ENCODE results near the gene CHI3L1. TPM values are rescaled to one million over a fixed set of nuclear protein-coding genes. Genes with fewer than 3 reads are reported as not detected.

Gene CHI3L1
- polyA plus RNA-seq, 1 of the 3 experiments (the other 2 are of a cell fraction): not detected

DNA sequence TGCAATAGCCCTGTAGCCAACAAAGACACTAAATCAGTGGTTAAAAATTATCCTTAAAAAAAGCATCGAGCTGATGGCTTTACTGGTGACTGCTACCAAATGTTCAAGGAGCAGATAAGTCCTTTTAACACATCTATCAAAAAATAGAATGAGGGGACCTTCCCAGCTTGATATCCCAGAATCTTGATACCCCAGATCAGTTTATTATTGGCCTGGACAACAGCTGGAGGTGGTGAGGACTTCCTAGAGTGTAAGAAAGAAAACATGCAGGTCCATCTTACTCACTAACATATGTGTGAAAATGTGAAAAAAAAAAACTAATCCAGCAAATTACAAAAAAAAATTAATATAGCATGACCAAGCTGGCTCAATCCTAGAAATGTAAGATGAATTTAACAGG lies 21.7 kb upstream of the CHI3L1 start:
- no peaks in the 10 kb centered on the region; a peak in 1 of 4 replicates for H3K4me1 ChIP-seq (ENCODE audit: control insufficient read depth in 1 of 2, insufficient read depth in 2 of 2, low read depth in 1 of 2, low read length in 1 of 2)

More for the DNA sequence above, 21.7 kb upstream of the CHI3L1 start:
- Histone ChIP-seq H3K9me3 (no peaks in the 10 kb centered on the region), H3K4me3 (ENCODE audit: low read depth in 2 of 2, low read length in 1 of 2) (no peak overlapping the region), H3F3A (replicated peaks; ENCODE audit: insufficient read depth) (no peaks in the 10 kb centered on the region), H3K9ac (no peak overlapping the region), H3K4me2 (no peak overlapping the region), H3K27ac (ENCODE audit: low read depth in 2 of 2, low read length in 1 of 2) (no peak overlapping the region), H3K9me2 (no peaks in the 10 kb centered on the region), H4K20me1 (ENCODE audit: insufficient read depth) (no peaks in the 10 kb centered on the region), H2AFZ (ENCODE audit: low read depth) (no peak overlapping the region), H3K36me3 (replicated peaks in 1 of 2; ENCODE audit: control insufficient read depth in 1 of 2, insufficient read depth in 2 of 2, low read length in 1 of 2) (no peaks in the 10 kb centered on the region), H3K79me2 (ENCODE audit: insufficient read depth) (no peaks in the 10 kb centered on the region), H3K27me3 (ENCODE audit: insufficient read depth) (no peaks in the 10 kb centered on the region; the same call in 1 of the 2 replicates)
- TF ChIP-seq SIN3A (IDR thresholded peaks at IDR 0.05; ENCODE audit: borderline replicate concordance, low read depth, low read length): no peak
- TF ChIP-seq JUND (IDR thresholded peaks at IDR 0.05): no peak
- TF ChIP-seq YY1 (IDR thresholded peaks at IDR 0.05; ENCODE audit: low read depth): no peak
- TF ChIP-seq NFIC (IDR thresholded peaks at IDR 0.05; ENCODE audit: borderline replicate concordance): no peak
- TF ChIP-seq, protein P1, sequence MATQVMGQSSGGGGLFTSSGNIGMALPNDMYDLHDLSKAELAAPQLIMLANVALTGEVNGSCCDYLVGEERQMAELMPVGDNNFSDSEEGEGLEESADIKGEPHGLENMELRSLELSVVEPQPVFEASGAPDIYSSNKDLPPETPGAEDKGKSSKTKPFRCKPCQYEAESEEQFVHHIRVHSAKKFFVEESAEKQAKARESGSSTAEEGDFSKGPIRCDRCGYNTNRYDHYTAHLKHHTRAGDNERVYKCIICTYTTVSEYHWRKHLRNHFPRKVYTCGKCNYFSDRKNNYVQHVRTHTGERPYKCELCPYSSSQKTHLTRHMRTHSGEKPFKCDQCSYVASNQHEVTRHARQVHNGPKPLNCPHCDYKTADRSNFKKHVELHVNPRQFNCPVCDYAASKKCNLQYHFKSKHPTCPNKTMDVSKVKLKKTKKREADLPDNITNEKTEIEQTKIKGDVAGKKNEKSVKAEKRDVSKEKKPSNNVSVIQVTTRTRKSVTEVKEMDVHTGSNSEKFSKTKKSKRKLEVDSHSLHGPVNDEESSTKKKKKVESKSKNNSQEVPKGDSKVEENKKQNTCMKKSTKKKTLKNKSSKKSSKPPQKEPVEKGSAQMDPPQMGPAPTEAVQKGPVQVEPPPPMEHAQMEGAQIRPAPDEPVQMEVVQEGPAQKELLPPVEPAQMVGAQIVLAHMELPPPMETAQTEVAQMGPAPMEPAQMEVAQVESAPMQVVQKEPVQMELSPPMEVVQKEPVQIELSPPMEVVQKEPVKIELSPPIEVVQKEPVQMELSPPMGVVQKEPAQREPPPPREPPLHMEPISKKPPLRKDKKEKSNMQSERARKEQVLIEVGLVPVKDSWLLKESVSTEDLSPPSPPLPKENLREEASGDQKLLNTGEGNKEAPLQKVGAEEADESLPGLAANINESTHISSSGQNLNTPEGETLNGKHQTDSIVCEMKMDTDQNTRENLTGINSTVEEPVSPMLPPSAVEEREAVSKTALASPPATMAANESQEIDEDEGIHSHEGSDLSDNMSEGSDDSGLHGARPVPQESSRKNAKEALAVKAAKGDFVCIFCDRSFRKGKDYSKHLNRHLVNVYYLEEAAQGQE (IDR thresholded peaks at IDR 0.05; ENCODE audit: low read depth, low read length): no peak
- no peak for TF ChIP-seq RCOR1 (IDR thresholded peaks at IDR 0.05; ENCODE audit: low read length)
- no peak for TF ChIP-seq TCF12 (IDR thresholded peaks at IDR 0.05)
- TF ChIP-seq TEAD4 (IDR thresholded peaks at IDR 0.05; ENCODE audit: borderline replicate concordance, insufficient read depth): no peak
- no peak for TF ChIP-seq ELF1 (IDR thresholded peaks at IDR 0.05)
- TF ChIP-seq, protein P2, sequence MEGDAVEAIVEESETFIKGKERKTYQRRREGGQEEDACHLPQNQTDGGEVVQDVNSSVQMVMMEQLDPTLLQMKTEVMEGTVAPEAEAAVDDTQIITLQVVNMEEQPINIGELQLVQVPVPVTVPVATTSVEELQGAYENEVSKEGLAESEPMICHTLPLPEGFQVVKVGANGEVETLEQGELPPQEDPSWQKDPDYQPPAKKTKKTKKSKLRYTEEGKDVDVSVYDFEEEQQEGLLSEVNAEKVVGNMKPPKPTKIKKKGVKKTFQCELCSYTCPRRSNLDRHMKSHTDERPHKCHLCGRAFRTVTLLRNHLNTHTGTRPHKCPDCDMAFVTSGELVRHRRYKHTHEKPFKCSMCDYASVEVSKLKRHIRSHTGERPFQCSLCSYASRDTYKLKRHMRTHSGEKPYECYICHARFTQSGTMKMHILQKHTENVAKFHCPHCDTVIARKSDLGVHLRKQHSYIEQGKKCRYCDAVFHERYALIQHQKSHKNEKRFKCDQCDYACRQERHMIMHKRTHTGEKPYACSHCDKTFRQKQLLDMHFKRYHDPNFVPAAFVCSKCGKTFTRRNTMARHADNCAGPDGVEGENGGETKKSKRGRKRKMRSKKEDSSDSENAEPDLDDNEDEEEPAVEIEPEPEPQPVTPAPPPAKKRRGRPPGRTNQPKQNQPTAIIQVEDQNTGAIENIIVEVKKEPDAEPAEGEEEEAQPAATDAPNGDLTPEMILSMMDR (IDR thresholded peaks at IDR 0.05): no peak
- no peak for TF ChIP-seq FOSL2 (IDR thresholded peaks at IDR 0.05; ENCODE audit: borderline replicate concordance, low read depth)
- TF ChIP-seq EZH2phosphoT487 (IDR thresholded peaks at IDR 0.05; ENCODE audit: borderline replicate concordance, low read depth): no peak
- TF ChIP-seq MEF2A (IDR thresholded peaks at IDR 0.05; ENCODE audit: borderline replicate concordance, low read depth): no peak
- TF ChIP-seq, protein P3, sequence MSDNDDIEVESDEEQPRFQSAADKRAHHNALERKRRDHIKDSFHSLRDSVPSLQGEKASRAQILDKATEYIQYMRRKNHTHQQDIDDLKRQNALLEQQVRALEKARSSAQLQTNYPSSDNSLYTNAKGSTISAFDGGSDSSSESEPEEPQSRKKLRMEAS (IDR thresholded peaks at IDR 0.05; ENCODE audit: low read depth): no peak
- no peak for TF ChIP-seq GATA2 (CRISPR knock-in tag; IDR thresholded peaks at IDR 0.05)
- TF ChIP-seq, protein P4, sequence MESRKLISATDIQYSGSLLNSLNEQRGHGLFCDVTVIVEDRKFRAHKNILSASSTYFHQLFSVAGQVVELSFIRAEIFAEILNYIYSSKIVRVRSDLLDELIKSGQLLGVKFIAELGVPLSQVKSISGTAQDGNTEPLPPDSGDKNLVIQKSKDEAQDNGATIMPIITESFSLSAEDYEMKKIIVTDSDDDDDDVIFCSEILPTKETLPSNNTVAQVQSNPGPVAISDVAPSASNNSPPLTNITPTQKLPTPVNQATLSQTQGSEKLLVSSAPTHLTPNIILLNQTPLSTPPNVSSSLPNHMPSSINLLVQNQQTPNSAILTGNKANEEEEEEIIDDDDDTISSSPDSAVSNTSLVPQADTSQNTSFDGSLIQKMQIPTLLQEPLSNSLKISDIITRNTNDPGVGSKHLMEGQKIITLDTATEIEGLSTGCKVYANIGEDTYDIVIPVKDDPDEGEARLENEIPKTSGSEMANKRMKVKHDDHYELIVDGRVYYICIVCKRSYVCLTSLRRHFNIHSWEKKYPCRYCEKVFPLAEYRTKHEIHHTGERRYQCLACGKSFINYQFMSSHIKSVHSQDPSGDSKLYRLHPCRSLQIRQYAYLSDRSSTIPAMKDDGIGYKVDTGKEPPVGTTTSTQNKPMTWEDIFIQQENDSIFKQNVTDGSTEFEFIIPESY (IDR thresholded peaks at IDR 0.05; ENCODE audit: borderline replicate concordance, low read depth): no peak
- ChIA-PET POLR2A (no interaction called here), CTCF (interaction anchor here (1.0 to 23.6 kb wide), 3 partner anchors 12 to 169 kb away, joined by 3 to 602 read pairs (median 454); partner anchors contain the start of gene ADORA1)
- 56% methylated on average over 1 of the region's 1 CpG for WGBS (ENCODE audit: low lambda C conversion rate)
- no peak for DNase-seq

Measured in SK-N-SH (cell line).